HG03521 (cell line): ENCODE data around the gene CFL1.

ENCODE experiments used
- ATAC-seq: cut with Tn5 transposase; IDR thresholded peaks from one replicate; pipeline ENCODE4 v1.9.1; 2021; ENCODE audit warnings: mild to moderate bottlenecking, moderate library complexity; ENCODE audit not compliant: unreplicated experiment

CFL1 gene

DNA sequence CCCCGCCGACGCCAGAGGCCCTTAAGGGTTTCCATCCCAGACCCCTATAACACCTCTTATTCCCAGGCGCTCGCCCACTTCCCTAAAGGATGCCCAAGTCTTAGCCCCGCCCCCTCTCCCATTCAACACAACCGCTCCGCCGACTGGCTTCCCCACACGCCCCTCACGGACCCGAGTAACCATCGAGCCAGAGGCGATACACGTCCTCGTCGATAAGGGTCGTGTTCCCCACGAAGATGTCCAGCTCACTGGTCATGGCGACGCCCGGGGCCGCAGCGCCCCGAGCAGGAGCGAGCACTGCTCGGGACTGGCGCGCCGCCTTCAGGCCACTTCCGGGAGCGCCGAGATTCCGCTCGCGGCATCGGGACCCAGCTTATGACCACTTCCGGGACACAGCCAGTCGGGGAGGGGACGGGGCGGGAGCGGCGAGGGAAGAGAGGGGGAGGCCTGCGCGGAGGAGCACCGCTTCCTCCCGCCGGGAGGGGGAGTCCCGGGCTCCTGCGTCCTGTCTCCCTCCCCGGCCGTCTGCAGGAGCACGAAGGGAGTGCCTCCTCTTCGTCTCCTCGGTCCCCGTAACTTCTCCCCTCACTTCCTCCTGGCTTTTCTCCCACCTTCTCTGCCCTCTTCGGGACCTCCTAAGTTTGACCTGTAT lies 30.3 kb upstream of the CFL1 start, which contains the start of gene FIBP:
Gene FIBP, minus strand, starts transcription at position 309 of the 652 bp plus-strand sequence. Its CDS starts 53 bp downstream, at position 256.
- peak; percentile 51 for ATAC-seq

- ATAC-seq: no peak
Observed at GRCh38 chr11:65887723-65888162, 29.8 kb upstream of the CFL1 start.

DNA sequence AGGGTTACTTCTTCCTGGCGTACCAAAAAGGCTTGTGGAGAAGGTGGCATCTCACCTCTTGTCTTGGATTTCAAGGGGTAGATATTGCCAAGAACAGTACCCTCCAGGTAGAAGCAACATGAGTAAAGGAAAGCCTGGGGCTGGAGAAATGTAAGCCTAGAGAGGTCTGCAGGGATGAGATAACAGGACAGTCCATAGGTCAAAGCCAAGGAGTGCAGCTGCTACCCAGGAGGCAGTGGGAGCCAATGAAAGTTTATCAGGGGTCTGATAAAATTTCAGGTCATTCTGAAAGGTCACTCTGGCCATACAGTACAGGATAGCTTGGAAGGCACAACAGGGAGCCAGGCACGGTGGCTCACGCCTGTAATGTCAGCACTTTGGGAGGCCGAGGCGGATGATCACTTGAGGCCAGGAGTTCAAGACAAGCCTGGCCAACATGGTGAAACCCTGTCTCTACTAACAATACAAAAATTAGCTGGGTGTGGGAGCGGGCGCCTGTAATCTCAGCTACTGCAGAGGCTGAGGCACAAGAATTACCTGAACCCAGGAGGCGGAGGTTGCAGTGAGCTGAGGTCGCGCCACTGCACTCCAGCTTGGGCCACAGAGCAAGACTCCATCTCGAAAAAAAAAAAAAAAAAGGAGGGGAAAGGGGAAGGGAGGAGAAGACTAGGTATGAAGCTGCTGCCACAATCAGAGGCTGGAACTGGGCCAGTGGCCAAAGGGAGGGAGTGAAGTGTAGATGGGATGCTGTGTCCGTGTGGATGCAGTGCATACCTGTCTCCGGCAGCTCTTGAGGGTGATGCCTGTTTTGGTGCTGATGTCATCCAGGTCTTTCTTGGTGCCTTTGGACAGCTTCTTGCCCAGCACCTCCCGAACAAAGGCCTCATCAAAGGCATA lies 29.1 kb upstream of the CFL1 start:
- ATAC-seq: no peak

GRCh38 chr11:65885808-65886536 lies 28.0 kb upstream of the CFL1 start:
- no peak for ATAC-seq

GRCh38 chr11:65885231-65885630 lies 27.3 kb upstream of the CFL1 start:
- ATAC-seq: no peak

GRCh38 chr11:65884716-65885092 lies 26.7 kb upstream of the CFL1 start:
- ATAC-seq: no peak

- ATAC-seq: no peak
Observed at GRCh38 chr11:65883786-65884715, 26.1 kb upstream of the CFL1 start.

DNA sequence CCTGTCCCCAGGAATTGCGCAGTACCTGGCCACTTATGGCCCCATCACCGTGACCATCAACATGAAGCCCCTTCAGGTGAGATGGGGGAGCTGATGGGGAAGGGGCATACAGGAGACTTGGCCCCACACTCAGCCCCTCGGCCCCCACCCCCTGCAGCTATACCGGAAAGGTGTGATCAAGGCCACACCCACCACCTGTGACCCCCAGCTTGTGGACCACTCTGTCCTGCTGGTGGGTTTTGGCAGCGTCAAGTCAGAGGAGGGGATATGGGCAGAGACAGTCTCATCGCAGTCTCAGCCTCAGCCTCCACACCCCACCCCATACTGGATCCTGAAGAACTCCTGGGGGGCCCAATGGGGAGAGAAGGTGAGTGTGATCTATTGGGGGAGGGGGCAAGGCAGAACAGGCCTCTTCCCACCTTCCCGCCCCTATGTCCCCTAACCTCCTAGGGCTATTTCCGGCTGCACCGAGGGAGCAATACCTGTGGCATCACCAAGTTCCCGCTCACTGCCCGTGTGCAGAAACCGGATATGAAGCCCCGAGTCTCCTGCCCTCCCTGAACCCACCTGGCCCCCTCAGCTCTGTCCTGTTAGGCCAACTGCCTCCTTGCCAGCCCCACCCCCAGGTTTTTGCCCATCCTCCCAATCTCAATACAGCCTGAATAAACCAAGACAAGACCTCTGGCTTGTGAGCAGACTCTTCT lies 25.2 kb upstream of the CFL1 start:
- no peak for ATAC-seq

DNA sequence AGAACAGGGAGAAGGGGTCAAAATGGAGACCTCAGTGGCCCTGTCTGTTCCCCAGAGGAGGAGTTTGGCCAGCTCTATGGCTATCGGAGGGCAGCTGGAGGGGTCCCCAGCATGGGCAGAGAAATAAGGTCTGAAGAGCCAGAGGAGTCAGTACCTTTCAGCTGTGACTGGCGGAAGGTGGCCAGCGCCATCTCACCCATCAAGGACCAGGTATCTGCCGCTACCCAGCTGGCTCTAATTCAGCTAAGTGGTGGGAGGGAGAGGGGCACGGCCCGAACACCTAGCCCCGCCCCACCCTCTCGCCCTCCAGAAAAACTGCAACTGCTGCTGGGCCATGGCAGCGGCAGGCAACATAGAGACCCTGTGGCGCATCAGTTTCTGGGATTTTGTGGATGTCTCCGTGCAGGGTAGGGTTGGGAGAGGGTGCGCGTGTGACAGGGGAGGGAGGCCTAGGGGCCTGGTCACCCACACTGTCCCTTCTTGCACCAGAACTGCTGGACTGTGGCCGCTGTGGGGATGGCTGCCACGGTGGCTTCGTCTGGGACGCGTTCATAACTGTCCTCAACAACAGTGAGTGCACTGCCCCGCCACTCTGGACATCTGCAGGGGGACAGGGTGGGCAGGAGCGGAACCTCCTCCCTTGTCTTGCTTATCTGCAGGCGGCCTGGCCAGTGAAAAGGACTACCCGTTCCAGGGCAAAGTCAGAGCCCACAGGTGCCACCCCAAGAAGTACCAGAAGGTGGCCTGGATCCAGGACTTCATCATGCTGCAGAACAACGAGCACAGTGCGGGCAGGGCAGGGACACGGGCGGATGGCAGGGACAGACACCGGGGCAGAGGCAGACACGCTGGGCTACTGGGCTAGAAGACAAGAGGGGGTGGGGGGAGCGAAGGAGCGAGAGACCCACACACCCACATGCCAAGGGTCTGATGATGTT lies 24.4 kb upstream of the CFL1 start:
- no peak for ATAC-seq

GRCh38 chr11:65880844-65881421 lies 23.0 kb upstream of the CFL1 start:
- no peak for ATAC-seq

GRCh38 chr11:65880027-65880426 lies 22.0 kb upstream of the CFL1 start:
- no peak for ATAC-seq

DNA sequence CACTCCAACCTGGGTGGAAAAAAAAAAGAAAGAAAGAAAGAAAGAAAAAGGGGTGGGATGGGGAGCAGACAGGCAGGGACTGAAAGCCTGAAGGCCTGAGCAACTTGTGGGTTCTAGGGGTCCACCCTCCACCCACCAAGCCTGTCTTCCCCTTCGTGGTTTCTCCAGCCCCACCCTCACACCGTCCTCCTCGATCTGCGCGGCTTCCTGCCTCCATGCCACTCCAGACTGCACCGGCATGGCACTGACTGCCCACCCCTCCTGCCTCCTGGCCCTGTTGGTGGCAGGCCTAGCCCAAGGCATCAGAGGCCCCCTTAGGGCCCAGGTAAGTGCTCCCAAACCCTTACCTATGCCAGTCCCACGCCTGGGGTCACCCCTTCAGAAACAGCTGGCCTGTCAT lies 21.6 kb upstream of the CFL1 start, which contains the start of gene CTSW:
Gene CTSW, plus strand, starts transcription at position 221 of the 400 bp plus-strand sequence. Its CDS starts 18 bp downstream, at position 239.
- no peak for ATAC-seq

DNA sequence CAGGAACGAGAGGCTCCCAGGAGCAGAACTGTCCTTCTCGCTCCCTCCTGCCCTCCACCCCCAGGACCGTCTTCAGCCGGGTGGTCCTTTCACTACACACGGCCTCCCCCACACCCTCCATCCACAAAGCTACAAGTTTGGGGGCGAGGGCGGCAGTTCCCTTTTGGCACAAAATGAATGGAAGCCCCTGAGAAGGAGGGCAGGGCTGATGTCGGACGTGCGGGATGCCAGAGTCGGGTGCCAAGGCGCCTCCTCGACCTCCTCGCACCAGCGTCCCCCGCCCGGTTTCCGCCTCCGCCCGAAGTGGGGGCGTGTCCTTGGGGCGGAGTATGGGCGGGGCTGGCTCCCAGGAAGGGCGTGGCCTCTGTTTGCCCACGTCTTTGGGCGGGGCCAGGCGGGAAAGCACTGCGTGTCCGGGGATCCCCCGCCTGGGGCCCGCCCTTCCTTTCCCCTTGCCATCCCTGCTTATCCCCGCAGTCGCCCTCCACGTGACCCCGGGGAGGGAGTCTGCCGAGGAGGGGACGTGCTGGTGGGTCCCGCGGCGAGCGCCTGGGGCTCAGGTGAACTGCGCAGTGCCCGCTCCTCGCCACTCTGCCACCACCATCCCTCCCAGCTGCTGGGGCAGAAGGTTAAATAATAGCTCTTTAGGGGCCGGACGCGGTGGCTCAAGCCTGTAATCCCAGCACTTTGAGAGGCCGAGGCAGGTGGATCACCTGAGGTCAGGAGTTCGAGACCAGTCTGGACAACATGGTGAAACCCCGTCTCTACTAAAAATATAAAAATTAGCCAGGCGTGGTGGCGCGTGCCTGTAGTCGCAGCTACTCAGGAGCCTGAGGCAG lies 15.6 kb upstream of the CFL1 start:
- ATAC-seq: peak; percentile 87

DNA sequence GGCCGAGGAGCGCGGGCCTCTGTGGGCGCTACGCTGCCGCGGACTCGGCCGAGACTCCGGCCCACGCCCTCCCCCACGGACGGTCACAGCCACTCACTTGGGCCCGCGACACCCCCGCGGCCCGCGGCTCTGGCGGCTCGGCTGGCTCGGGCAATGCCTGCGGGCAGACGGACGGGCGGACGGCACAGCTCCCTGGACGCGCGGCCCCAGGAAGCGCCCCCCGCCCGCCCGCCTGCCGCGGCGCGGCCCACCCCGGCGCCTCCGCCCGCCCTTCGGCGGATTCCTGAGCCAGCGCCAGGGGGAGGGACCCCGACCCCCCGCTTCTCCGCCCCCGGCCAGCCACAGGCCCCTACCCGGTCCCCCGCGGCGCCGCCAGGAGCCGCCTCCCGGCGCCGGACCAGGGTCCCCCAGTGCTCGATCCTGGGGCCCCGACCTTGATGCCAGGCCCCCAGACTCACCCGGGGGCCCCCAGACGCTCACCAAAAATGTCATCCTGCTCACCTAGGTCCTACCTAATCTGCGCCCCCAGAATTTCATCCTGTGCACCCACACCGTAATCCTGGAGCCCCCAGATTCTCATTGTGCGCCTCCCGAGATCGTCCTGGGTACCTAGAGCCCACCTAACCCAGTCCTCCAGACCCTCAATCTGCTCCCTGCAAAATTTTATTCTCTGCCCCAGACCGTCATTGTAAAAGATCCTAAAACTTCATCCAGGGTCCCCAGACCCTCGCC lies 14.8 kb upstream of the CFL1 start, which contains the start of gene EFEMP2:
Gene EFEMP2, minus strand, starts transcription at position 215 of the 732 bp plus-strand sequence. CDS start 446 bp downstream, outside the sequence.
- ATAC-seq: no peak

GRCh38 chr11:65871811-65872548 lies 14.0 kb upstream of the CFL1 start:
- ATAC-seq: no peak
